HG03097 (cell line): ENCODE measurements around the gene MARCHF3.
"Not testable (repeated sequence)": the region's sequence is repeated elsewhere in the genome, so short reads cannot be mapped to it uniquely, and the experiment has no call there.

Experiments
- ATAC-seq: cut with Tn5 transposase; IDR thresholded peaks from one replicate; pipeline ENCODE4 v1.9.1; 2021; ENCODE audit not compliant: unreplicated experiment, low FRiP score

The MARCHF3 gene

GRCh38 chr5:126854526-126855110 is 175.7 kb downstream of the MARCHF3 start:
- ATAC-seq = no peak

DNA sequence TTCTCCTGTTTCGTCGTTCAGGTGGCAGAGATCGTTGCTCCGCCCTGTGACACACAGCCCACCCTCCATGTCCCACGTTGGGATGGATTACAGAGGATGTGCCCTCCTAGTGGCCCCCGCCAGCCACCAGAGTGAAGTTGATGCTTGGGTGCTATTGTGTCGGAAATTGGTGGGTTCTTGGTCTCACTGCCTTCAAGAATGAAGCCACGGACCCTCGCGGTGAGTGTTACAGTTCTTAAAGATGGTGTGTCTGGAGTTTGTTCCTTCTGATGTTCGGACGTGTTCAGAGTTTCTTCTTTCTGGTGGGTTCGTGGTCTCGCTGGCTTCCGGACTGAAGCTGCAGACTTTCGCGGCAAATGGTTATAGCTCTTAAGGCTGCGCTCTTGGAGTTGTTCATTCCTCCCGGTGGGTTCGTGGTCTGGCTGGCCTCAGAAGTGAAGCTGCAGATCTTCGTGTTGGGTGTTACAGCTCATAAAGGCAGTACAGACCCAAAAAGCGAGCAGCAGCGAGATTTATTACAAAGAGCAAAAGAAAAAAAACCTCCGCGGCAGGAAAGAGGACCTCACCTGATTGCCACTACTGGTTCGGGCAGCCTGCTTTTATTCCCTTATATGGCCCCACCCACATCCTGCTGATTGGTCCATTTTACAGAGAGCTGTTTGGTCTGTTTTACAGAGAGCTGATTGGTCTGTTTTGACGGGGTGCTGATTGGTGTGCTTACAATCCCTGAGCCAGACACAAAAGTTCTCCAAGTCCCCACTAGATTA is 176.6 kb downstream of the MARCHF3 start:
- ATAC-seq = not testable (repeated sequence)

DNA sequence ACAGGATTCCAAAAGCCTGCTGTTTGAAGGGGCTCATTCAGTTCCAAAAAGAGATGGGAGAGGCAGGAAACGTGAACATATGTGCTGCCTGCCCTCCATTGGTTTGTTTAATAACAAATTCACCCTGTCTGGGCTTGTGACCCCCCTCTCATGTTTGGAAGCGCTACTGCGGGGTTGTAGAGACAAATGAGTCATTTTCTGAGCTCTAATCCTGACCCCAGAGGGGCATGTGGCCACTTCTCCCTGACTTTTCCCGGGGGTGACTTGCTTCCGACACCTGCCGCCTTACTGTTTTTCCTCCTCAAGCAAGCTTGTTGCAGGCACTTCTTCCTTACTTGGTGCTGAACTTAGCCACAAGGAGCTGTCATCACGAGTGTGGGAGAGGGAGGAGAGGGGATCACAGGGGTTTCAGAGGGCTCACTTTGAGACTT is 177.5 kb downstream of the MARCHF3 start:
- no peak for ATAC-seq

DNA sequence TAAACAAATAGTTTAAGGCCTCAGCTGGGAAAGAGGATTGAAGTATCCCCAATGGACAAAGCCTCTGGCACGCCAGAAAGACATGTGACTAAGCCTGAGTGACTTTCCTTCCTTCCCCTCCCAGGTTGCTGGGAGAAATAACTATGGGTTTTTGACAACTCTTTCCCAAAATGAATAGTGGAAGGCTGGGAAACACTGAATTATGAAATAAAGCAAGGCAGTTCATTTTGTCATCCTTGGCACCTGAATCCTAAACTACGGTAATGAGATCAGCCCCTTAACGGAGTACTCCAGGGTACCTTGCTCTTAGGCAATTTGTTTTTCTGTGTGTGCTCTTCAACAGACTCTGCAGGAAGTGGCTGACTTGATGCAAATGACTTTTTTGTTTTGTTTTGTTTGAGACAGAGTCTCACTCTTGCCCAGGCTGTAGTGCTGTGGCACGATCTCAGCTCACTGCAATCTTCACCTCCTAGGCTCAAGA is 178.2 kb downstream of the MARCHF3 start:
- peak; percentile 58 for ATAC-seq

DNA sequence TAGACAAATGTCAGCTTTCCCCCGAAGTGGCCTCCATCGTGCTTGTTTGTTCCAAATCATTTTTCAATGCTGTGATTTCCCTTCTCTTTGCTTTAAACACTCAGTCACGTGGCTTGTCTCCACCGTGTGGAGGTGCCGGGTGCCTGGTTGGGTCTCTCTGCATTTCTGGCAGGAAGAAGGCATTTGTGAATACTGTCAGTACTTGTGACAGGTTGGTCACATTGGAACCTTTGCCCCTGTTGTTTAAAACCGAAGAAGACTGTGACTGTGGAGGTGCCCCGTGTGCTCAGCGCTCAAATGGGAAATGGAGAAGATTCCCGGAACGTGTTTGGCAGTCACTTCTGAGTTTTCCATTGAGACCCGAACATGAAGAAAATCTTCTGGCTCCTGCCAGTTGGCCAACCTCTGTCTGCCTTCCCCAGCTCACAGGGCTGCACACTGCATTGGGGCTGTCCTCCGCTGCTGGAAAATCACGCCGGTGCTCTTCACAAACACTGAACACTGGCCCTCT is 178.8 kb downstream of the MARCHF3 start:
- no peak for ATAC-seq

GRCh38 chr5:126849101-126849678 is 181.2 kb downstream of the MARCHF3 start:
- no peak for ATAC-seq

DNA sequence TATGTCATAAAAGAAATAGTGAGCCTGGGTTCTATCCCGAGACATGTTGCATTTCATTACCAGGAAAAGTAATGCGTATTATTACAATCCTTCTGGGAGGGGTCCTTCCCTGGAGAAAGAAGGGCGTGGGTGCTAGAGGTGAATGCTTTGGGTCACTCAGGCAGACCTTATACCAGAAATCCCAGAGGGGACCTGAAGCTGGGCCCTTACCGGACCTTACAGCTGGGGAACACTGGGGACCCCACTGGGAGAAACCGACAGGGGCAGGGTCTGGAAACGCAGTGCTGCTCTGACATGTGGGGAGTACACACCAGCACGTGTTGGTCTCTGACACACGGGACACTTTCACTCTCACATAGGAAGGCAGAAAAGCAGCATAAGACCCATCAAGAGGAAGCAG is 182.1 kb downstream of the MARCHF3 start:
- ATAC-seq = no peak

GRCh38 chr5:126847826-126848251 is 182.5 kb downstream of the MARCHF3 start:
- no peak for ATAC-seq

- no peak for ATAC-seq
Measured at GRCh38 chr5:126847456-126847820, 182.9 kb downstream of the MARCHF3 start.

GRCh38 chr5:126846744-126847455 is 183.5 kb downstream of the MARCHF3 start:
- no peak for ATAC-seq

DNA sequence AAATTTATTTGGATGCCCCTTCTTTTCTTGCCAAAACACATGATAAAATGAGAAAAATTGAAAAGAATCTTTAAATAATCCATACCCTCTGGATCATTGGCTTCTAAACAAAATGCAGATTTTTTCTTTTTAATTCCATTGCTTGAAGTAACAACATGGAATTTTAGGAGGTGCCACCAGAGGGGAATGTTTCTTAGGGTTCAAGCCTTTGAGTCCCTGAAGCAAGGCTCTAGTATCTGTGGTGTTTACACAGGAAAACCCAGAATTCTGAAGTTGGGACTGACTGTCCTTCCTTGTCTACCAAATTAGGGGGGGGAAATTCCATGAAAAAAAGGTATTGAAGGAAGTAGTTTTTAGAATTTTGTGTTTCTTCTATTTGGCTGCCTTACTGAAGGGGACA is 184.0 kb downstream of the MARCHF3 start:
- no peak for ATAC-seq

DNA sequence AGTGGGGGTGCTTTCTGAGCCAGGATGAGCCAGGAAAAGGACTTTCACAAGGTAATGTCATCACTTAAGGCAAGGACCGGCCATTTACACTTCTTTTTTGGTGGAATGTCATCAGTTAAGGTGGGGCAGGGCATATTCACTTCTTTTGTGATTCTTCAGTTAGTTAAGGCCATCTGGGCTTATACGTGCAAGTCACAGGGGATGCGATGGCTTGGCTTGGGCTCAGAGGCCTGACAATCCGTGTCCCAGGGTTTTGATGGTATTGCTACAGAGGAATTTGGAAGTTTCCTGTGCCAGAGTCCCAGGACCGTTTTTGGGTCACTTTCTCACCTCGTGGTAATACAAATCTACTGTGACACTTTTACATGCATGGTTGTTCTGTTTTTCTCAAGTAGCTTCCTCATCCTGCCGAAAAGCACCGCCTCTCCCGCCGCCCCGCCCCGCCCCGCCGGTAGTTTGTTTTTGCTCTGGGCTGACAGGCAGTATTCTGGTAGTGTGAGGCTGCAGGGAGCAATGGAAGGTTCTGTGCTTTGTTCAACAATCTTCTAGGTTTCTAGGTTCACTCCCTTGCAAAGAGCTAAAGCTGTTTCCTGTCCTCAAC is 184.8 kb downstream of the MARCHF3 start:
- ATAC-seq = not testable (repeated sequence)

DNA sequence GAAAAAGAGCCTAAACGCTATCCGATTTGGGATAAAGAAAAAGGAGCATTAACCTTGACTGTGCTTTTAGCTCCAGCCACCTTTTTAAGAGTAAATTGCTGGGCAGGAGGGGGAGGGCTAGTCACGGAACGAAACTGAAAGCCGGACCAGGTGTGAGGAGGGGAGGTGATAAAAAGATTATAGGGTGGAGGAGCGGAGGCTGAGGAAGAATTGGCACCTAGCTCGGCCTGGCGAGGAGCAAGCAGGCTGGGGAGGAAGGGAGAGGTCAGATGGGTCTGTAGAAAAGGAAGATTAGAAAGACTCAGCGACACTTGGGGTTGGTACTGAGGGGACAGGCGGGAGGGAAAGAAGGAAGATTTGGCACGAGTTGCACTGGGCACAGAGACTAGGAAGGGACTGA is 187.0 kb downstream of the MARCHF3 start:
- not testable (repeated sequence) for ATAC-seq

DNA sequence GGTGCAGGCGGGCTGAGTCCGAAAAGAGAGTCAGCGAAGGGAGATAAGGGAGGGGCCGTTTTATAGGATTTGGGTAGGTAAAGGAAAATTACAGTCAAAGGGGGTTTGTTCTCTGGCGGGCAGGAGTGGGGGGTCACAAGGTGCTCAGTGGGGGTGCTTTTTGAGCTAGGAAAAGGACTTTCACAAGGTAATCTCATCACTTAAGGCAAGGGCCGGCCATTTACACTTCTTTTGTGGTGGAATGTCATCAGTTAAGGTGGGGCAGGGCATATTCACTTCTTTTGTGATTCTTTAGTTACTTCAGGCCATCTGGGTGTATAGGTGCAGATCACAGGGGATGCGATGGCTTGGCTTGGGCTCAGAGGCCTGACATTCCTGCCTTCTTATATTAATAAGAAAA is 191.0 kb downstream of the MARCHF3 start:
- ATAC-seq = not testable (repeated sequence)

DNA sequence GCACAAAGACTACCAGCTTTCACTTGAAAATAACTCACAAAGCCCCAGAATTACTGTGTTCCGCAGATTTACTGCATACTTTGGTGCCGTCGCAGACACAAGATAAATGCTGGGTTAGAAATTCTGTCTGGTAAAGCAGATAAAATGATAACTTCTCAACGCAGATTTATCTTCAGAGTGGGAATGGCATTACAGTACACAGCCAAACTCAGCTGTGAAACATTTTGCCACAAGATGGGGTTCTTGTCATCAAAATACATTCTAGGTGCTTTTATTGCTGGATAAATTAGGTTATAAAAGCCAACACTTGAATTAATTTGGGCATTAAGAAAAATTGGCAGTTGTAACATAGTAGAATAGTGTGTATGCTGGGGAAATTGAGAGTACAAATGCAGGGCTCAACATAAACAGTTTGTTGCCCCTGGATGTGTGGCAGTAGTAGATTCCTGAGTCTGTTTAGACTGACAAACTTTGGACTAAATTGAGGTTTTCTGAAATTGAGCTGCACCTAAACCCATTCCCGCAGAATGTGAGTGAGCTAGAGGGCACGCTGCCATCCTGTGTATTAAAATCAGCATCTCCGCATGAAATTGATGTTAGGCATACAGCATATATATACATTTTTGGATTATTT is 192.3 kb downstream of the MARCHF3 start:
- ATAC-seq = no peak

DNA sequence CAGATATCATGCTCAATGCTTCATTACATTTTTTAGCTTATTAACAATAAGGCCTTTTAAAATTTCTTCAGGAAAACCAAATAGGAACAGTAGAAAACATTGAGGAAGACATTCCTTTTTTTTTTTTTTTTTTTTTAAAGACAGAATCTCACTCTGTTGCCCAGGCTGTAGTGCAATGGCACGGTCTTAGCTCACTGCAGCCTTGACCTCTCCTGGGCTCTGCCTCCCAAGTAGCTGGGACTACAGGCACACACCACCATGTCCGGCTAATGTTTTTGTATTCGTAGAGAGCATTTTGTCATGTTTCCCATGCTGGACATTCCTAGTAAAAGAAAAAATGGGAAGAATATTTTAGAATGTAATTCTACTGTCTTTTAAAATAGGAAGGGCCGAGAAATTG is 193.1 kb downstream of the MARCHF3 start:
- ATAC-seq = no peak

DNA sequence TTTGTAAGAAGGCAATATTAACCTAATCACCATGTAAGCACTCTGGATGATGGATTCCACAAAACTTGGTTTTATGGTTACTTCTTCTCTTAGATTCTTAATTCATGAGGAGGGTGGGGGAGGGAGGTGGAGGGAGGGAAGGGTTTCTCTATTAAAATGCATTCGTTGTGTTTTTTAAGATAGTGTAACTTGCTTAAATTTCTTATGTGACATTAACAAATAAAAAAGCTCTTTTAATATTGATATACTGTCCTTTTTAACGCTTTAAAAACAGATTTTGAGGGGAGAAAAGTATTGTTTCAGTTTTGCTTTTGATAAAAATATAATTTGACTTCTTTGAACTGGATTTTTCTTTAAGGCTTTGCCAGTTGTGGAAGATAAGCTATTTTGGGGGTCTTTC is 193.6 kb downstream of the MARCHF3 start:
- no peak for ATAC-seq

DNA sequence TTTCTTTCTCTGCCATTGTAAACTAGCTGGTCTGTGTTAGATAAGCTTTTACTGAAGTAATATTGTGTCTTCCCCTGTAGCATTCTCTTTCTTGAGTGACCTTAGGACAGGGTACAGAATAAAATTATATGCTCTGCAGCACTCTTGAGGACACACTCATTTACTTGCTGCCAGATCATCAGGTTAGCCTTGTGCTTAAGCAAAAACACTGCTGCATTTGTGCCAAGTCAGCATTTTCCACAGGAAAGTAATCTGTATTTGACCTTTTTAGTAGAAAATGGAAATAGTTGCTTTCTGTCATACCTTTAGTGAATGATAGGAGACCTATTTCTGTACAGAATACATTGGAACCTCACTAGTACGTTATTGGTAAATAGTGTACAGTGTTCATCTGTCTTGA is 199.2 kb downstream of the MARCHF3 start:
- no peak for ATAC-seq

DNA sequence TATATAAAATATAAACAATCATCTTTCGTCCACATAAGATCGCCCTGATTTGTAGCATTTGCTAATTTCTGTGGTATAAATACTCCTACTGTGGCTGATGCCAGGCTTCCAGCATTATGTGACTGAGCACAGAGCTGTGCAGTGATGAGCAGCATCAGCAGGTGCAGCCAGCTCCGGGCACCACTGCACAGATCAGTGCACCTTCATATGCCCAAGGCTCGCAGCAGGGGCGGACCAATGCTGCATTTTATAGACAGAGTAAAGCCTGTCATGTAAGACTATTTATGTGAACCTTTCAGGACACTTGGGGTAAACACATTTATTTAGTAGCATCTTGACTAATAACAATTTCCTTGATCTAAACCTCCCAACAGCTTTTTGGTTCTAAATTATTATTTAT is 200.3 kb downstream of the MARCHF3 start:
- ATAC-seq = no peak

DNA sequence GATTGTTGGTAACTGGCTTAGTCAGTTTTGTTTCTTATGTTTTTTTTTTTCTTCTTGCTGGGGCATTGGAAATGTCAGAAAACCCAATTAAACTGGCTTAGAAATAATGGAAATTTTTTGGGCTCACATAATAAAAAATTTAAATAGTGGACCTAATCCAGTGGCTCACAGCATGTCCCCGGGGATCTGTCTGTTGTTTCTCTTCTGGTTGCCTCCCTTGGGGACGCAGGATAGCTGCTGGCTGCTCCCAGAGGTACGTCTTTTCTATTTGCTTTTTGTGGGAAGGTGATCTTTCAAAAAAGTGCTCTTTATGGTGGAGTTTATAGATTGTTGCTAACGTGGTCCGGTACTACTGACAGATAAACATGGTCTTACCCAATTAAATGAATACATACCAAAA is 201.3 kb downstream of the MARCHF3 start:
- no peak for ATAC-seq
